Suprapubic skin (tissue), 3 donors: ENCODE data around the gene SERPINB1.

ENCODE experiments used
- CTCF ChIP-seq, 2 donors: fragments of 200-600 bp in 1 of 2; fragments of 450-650 bp in 1 of 2; sonication (generic) in 1 of 2; IDR thresholded peaks; one replicate each; pipeline ENCODE4 v1.5.1; 2016 to 2019; ENCODE audit warnings: antibody characterized with exemption in 2 of 2, mild to moderate bottlenecking in 1 of 2, moderate library complexity in 1 of 2
- EP300 ChIP-seq: sonication (generic); formaldehyde crosslinking; IDR thresholded peaks from one replicate; pipeline ENCODE4 v1.6.1; 2017; ENCODE audit warnings: antibody characterized with exemption

GRCh38 chr6:2844008-2844407 lies 2.3 kb upstream of the SERPINB1 start:
- no peak for TF ChIP-seq EP300
- TF ChIP-seq CTCF (IDR thresholded peaks at IDR 0.05), result no peak
